GM13976 (cell line): ENCODE data around the gene BRAT1.

ENCODE experiments used
- DNase-seq: peaks from one replicate; pipeline ENCODE4 v3.0.0; 2012; ENCODE audit warnings: low spot score
- CTCF ChIP-seq: IDR thresholded peaks from 2 replicates; pipeline ENCODE4 v1.5.1; 2012; ENCODE audit warnings: borderline replicate concordance, mild to moderate bottlenecking; ENCODE audit not compliant: insufficient read depth; ENCODE audit errors: extremely low read depth, missing control alignments, control extremely low read depth
- in situ Hi-C: fragments of 300-500 bp; cut with MboI; formaldehyde crosslinking; loops from one replicate; pipeline ENCODE4 v1.12.0; 2022; ENCODE audit warnings: low sequenced_read_pairs, mixed read lengths, inconsistent platforms; ENCODE audit not compliant: unreplicated experiment

BRAT1 gene

GRCh38 chr7:2499719-2500430, 55.4 kb downstream of the BRAT1 start:
- in situ Hi-C loops, result no loop called here
- no peak for TF ChIP-seq CTCF
- DNase-seq, result no peak

- DNase-seq, result no peak
- no peak for TF ChIP-seq CTCF
- in situ Hi-C loops, result no loop called here
These were observed 56.1 kb downstream of the BRAT1 start for GRCh38 chr7:2499181-2499580.

GRCh38 chr7:2498708-2499107, 56.6 kb downstream of the BRAT1 start:
- DNase-seq, result no peak
- in situ Hi-C loops, result no loop called here
- TF ChIP-seq CTCF, result no peak

GRCh38 chr7:2497500-2498336, 57.6 kb downstream of the BRAT1 start:
- TF ChIP-seq CTCF, result no peak
- in situ Hi-C loops, result no loop called here
- DNase-seq, result no peak

GRCh38 chr7:2497065-2497464, 58.3 kb downstream of the BRAT1 start:
- TF ChIP-seq CTCF, result no peak
- in situ Hi-C loops, result no loop called here

GRCh38 chr7:2496375-2496774, 58.9 kb downstream of the BRAT1 start:
- no peak for DNase-seq
- in situ Hi-C loops, result no loop called here
- no peak for TF ChIP-seq CTCF

More at GRCh38 chr7:2497065-2497464, 58.3 kb downstream of the BRAT1 start:
- no peak for DNase-seq
